Endothelial cell of umbilical vein (primary cell): ENCODE measurements around the gene ALG2. TPM values are rescaled to one million over a fixed set of nuclear protein-coding genes. Genes with fewer than 3 reads are reported as not detected.

Experiments
- BruUV-seq: library from RNA; stranded (reverse); fragments of 400-500 nt; replicated peaks from 2 replicates; lab custom pipeline; 2021; lab: Mats Ljungman, UMichigan
- CTCF ChIA-PET: fragments of 300-600, 350-600 bp; sonication (Branson Sonifier 250); formaldehyde crosslinking; loops from one replicate; lab custom pipeline; 2021; ENCODE audit warnings: antibody characterized with exemption, inconsistent platforms; lab: Charles Lee
- POLR2A ChIA-PET: fragments of 300-600, 350-600 bp; sonication (Branson Sonifier 250); formaldehyde crosslinking; loops from one replicate; lab custom pipeline; 2021; ENCODE audit warnings: antibody characterized with exemption, inconsistent platforms; lab: Charles Lee
- DNase-seq: peaks from one replicate; pipeline ENCODE4 v3.0.0-alpha.2; 2011; ENCODE audit warnings: low read depth, low spot score
- FAIRE-seq: peaks from 2 replicates; lab custom pipeline; 2011; peaks lifted over from hg19 to GRCh38; lab: Jason Lieb, UNC
- H2AFZ ChIP-seq: 2 replicates; pipeline ENCODE4 v1.6.0; 2012; ENCODE audit warnings: low read depth, low read length, control low read depth, inconsistent platforms
- H3K27ac ChIP-seq: 2 replicates; pipeline ENCODE4 v1.5.1; 2011; ENCODE audit warnings: low read depth, mild to moderate bottlenecking, control low read depth, low read length, moderate library complexity; ENCODE audit not compliant: insufficient read depth
- H3K27me3 ChIP-seq, 2 experiments: 2 replicates each; pipeline versions ENCODE4 v1.6.0 to v1.6.1; 2011; ENCODE audit warnings: low read length in 2 of 2, mixed read lengths in 1 of 2; ENCODE audit not compliant: control insufficient read depth in 2 of 2, insufficient read depth in 2 of 2
- H3K36me3 ChIP-seq, 2 experiments: 2 replicates in 1 of 2; 3 replicates in 1 of 2; pipeline ENCODE4 v1.5.1; 2011; ENCODE audit warnings: low read length in 2 of 2, mild to moderate bottlenecking in 1 of 2, moderate library complexity in 1 of 2; ENCODE audit not compliant: control insufficient read depth in 2 of 2, insufficient read depth in 2 of 2; ENCODE audit errors: extremely low read depth in 1 of 2
- H3K4me1 ChIP-seq: 3 replicates; pipeline ENCODE4 v1.5.1; 2011; ENCODE audit warnings: mild to moderate bottlenecking, low read length; ENCODE audit not compliant: control insufficient read depth, insufficient read depth; ENCODE audit errors: extremely low read depth
- H3K4me2 ChIP-seq: 2 replicates; pipeline ENCODE4 v1.6.1; 2011; ENCODE audit warnings: low read length, control low read depth, mixed read lengths; ENCODE audit not compliant: insufficient read depth
- H3K4me3 ChIP-seq, 3 experiments: fragments of 200-600 bp in 1 of 3; sonication (generic), shearing (Covaris generic) in 1 of 3; replicated peaks in 1 of 3; 2 replicates each; pipeline ENCODE4 v1.5.1; 2011 to 2016; ENCODE audit warnings: control low read depth in 3 of 3, low read length in 3 of 3, mild to moderate bottlenecking in 2 of 3, inconsistent platforms in 1 of 3, low read depth in 1 of 3, moderate library complexity in 1 of 3; ENCODE audit not compliant: insufficient read depth in 1 of 3
- H3K79me2 ChIP-seq: 2 replicates; pipeline ENCODE4 v1.6.0; 2012; ENCODE audit warnings: low read length, inconsistent platforms; ENCODE audit not compliant: control insufficient read depth, insufficient read depth
- H3K9ac ChIP-seq: replicated peaks from 2 replicates; pipeline ENCODE3; 2011; ENCODE audit warnings: low read length, control low read depth; ENCODE audit not compliant: insufficient read depth; ENCODE audit errors: extremely low read depth
- H3K9me1 ChIP-seq: replicated peaks from 3 replicates; pipeline ENCODE4 v1.6.0; 2011; ENCODE audit warnings: mild to moderate bottlenecking, low read length; ENCODE audit not compliant: control insufficient read depth, insufficient read depth; ENCODE audit errors: extremely low read depth
- H3K9me3 ChIP-seq: replicated peaks from 2 replicates; pipeline ENCODE4 v1.5.1; 2012; ENCODE audit warnings: low read length, inconsistent platforms; ENCODE audit not compliant: control insufficient read depth, insufficient read depth
- H4K20me1 ChIP-seq: replicated peaks from 2 replicates; pipeline ENCODE3; 2011; ENCODE audit warnings: mild to moderate bottlenecking, low read length; ENCODE audit not compliant: control insufficient read depth, insufficient read depth; ENCODE audit errors: extremely low read depth
- CTCF ChIP-seq, 2 donors: IDR thresholded peaks; 1 replicate in 1 of 2; 2 replicates in 1 of 2; pipeline ENCODE4 v1.5.1; 2011; ENCODE audit warnings: low read length in 2 of 2, mild to moderate bottlenecking in 2 of 2, moderate library complexity in 2 of 2, control low read depth in 1 of 2, inconsistent platforms in 1 of 2, low read depth in 1 of 2; ENCODE audit not compliant: insufficient read depth in 1 of 2; ENCODE audit errors: extremely low read depth in 1 of 2
- EZH2 ChIP-seq: IDR thresholded peaks from 2 replicates; pipeline ENCODE4 v1.6.1; 2012; ENCODE audit warnings: borderline replicate concordance, low read depth, mild to moderate bottlenecking, moderate library complexity, low read length, inconsistent platforms; ENCODE audit not compliant: severe bottlenecking
- FOS ChIP-seq: IDR thresholded peaks from 2 replicates; pipeline ENCODE4 v1.6.1; 2011; ENCODE audit warnings: mild to moderate bottlenecking, low read length, moderate library complexity, borderline replicate concordance; ENCODE audit not compliant: insufficient read depth
- GATA2 ChIP-seq: IDR thresholded peaks from 2 replicates; pipeline ENCODE4 v1.7.0; 2011; ENCODE audit warnings: low read depth, mild to moderate bottlenecking, moderate library complexity, mixed read lengths, low read length; ENCODE audit not compliant: insufficient read length, insufficient read depth
- JUN ChIP-seq: IDR thresholded peaks from 2 replicates; pipeline ENCODE4 v1.6.1; 2011; ENCODE audit warnings: borderline replicate concordance, low read depth; ENCODE audit not compliant: insufficient read length, insufficient read depth
- MAX ChIP-seq: IDR thresholded peaks from 2 replicates; pipeline ENCODE4 v1.6.1; 2011; ENCODE audit not compliant: insufficient read depth, insufficient read length
- MYC ChIP-seq: IDR thresholded peaks from one replicate; pipeline ENCODE4 v1.6.1; 2011; ENCODE audit warnings: mild to moderate bottlenecking, low read depth, low read length
- POLR2A ChIP-seq: IDR thresholded peaks from 2 replicates; pipeline ENCODE4 v1.6.1; 2012; ENCODE audit warnings: low read depth, mild to moderate bottlenecking, control low read depth, low read length
- POLR2AphosphoS5 ChIP-seq: IDR thresholded peaks from 2 replicates; pipeline ENCODE4 v1.6.1; 2012; ENCODE audit warnings: low read depth, mild to moderate bottlenecking, control low read depth, low read length, moderate library complexity; ENCODE audit not compliant: insufficient read depth
- dilution Hi-C: fragments of 300-500 bp; cut with MboI; formaldehyde crosslinking; loops from one replicate; pipeline ENCODE4 v1.15.0; 2019; ENCODE audit warnings: low sequenced_read_pairs; ENCODE audit not compliant: extremely low pct_ligation_motif_present
- intact Hi-C: fragments of 100-400 bp; cut with micrococcal nuclease; formaldehyde crosslinking; loops from one replicate; pipeline ENCODE4 v1.10.0; 2022
- polyA plus RNA-seq, 4 experiments: library from polyadenylated mRNA; depleted of rRNA in 3 of 4; stranded (reverse) in 3 of 4; unstranded in 1 of 4; fragments of >200 nt; gene quantifications; 2 replicates each; pipeline versions ENCODE4 v1.2.1 to v1.2.3, GENCODE V29; 2011 to 2012; ENCODE audit warnings: missing spikeins in 1 of 4
- total RNA-seq: library from RNA; stranded (reverse); gene quantifications from 2 replicates; pipeline ENCODE4 v1.2.3, GENCODE V29; 2021

Gene ALG2
- total and polyA plus RNA-seq, 2 donors (not counting 3 experiments of a cell fraction or from before 2014, with no cell fraction given), result 32.4 to 40.7 TPM

GRCh38 chr9:99251157-99251556 lies 29.4 kb upstream of the ALG2 start:
- intact Hi-C loops (no loop called here), dilution Hi-C loops (no loop called here)
- ChIA-PET CTCF (no interaction called here), POLR2A (no interaction called here)
- no TSS peak for BruUV-seq
- Histone ChIP-seq H3K27me3 (no peaks in the 10 kb centered on the region), H3K4me3 (no peak overlapping the region), H3K9me1 (no peaks in the 10 kb centered on the region), H3K4me1 (no peaks in the 10 kb centered on the region), H2AFZ (no peak overlapping the region), H3K36me3 (no peaks in the 10 kb centered on the region), H3K4me2 (no peak overlapping the region), H3K27ac (no peak overlapping the region), H4K20me1 (no peaks in the 10 kb centered on the region), H3K79me2 (no peaks in the 10 kb centered on the region), H3K9ac (no peak overlapping the region), H3K9me3 (no peaks in the 10 kb centered on the region)
- DNase-seq (no peak), FAIRE-seq (no peak)
- TF ChIP-seq POLR2AphosphoS5, result no peak
- no peak for TF ChIP-seq MYC
- TF ChIP-seq FOS, result no peak
- TF ChIP-seq GATA2, result no peak
- no peak for TF ChIP-seq MAX
- no peak for TF ChIP-seq EZH2
- TF ChIP-seq JUN, result no peak
- no peak for TF ChIP-seq POLR2A
- no peak for TF ChIP-seq CTCF (IDR thresholded peaks at IDR 0.05; ENCODE audit: extremely low read depth in 1 of 2, insufficient read depth in 1 of 2, low read depth in 1 of 2, low read length in 2 of 2)
